SK-N-SH treated with all-trans-retinoic acid at 6 μM for 48 hours (cell line): ENCODE data around the gene WDR37.

Source experiments
- ATAC-seq: fragments of 200-7000 bp; cut with Tn5 transposase; 3 replicates; pipeline ENCODE4 v1.9.1; 2020; ENCODE audit warnings: mild to moderate bottlenecking, moderate library complexity
- ARNTL ChIP-seq: fragments of 450-650 bp; formaldehyde crosslinking; IDR thresholded peaks from 2 replicates; pipeline ENCODE4 v1.5.0; 2020; ENCODE audit warnings: low read depth, mild to moderate bottlenecking, moderate library complexity, borderline replicate concordance
- BACH2 ChIP-seq: fragments of 250-450 bp; sonication (Bioruptor Pico); IDR thresholded peaks from 2 replicates; pipeline ENCODE4 v1.9.0; 2021; ENCODE audit warnings: mild to moderate bottlenecking, borderline replicate concordance
- CREB5 ChIP-seq: fragments of 250-450 bp; sonication (Bioruptor Pico); IDR thresholded peaks from 2 replicates; pipeline ENCODE4 v1.5.1; 2020; ENCODE audit warnings: low read depth, mild to moderate bottlenecking, moderate library complexity
- CSDC2 ChIP-seq: fragments of 250-450 bp; sonication (Bioruptor Pico); IDR thresholded peaks from 2 replicates; pipeline ENCODE4 v1.5.0; 2020; ENCODE audit warnings: mild to moderate bottlenecking, moderate library complexity
- CSRNP3 ChIP-seq: fragments of 250-450 bp; sonication (Bioruptor Pico); IDR thresholded peaks from 2 replicates; pipeline ENCODE4 v1.5.1; 2021; ENCODE audit warnings: mild to moderate bottlenecking, moderate library complexity
- ESRRG ChIP-seq: fragments of 250-450 bp; sonication (Bioruptor Pico); IDR thresholded peaks from 2 replicates; pipeline ENCODE4 v1.6.1; 2021; ENCODE audit warnings: mild to moderate bottlenecking
- GLIS3 ChIP-seq: fragments of 250-450 bp; sonication (Bioruptor Pico); IDR thresholded peaks from 2 replicates; pipeline ENCODE4 v1.5.0; 2020; ENCODE audit warnings: mild to moderate bottlenecking, moderate library complexity
- ISL1 ChIP-seq: fragments of 250-450 bp; sonication (Bioruptor Pico); IDR thresholded peaks from 2 replicates; pipeline ENCODE4 v2.1.2; 2022; ENCODE audit warnings: mild to moderate bottlenecking, moderate library complexity
- OSR1 ChIP-seq: fragments of 250-450 bp; sonication (Bioruptor Pico); IDR thresholded peaks from 2 replicates; pipeline ENCODE4 v1.8.0; 2022; ENCODE audit warnings: moderate library complexity, mild to moderate bottlenecking, inconsistent platforms
- POU6F1 ChIP-seq: fragments of 250-450 bp; sonication (Bioruptor Pico); IDR thresholded peaks from 2 replicates; pipeline ENCODE4 v1.8.0; 2021; ENCODE audit warnings: low read depth, mild to moderate bottlenecking, moderate library complexity, borderline replicate concordance
- PPARA ChIP-seq: fragments of 250-450 bp; sonication (Bioruptor Pico); IDR thresholded peaks from 2 replicates; pipeline ENCODE4 v1.5.0; 2020; ENCODE audit warnings: mild to moderate bottlenecking, borderline replicate concordance
- RARB ChIP-seq: fragments of 250-450 bp; sonication (Bioruptor Pico); IDR thresholded peaks from 2 replicates; pipeline ENCODE4 v1.8.0; 2021; ENCODE audit warnings: mild to moderate bottlenecking, moderate library complexity
- SNAI2 ChIP-seq: fragments of 250-450 bp; sonication (Bioruptor Pico); IDR thresholded peaks from 2 replicates; pipeline ENCODE4 v1.5.0; 2020; ENCODE audit warnings: mild to moderate bottlenecking, moderate library complexity
- TCF4 ChIP-seq: fragments of 250-450 bp; sonication (Bioruptor Pico); IDR thresholded peaks from 2 replicates; pipeline ENCODE4 v1.8.0; 2021; ENCODE audit warnings: mild to moderate bottlenecking, moderate library complexity, borderline replicate concordance
- TOX ChIP-seq: fragments of 250-450 bp; sonication (Bioruptor Pico); IDR thresholded peaks from 2 replicates; pipeline ENCODE4 v1.8.0; 2021; ENCODE audit warnings: mild to moderate bottlenecking, moderate library complexity, borderline replicate concordance
- ZC3H10 ChIP-seq: fragments of 250-450 bp; sonication (Bioruptor Pico); IDR thresholded peaks from 2 replicates; pipeline ENCODE4 v1.5.1; 2021; ENCODE audit warnings: mild to moderate bottlenecking, moderate library complexity
- ZFP3 ChIP-seq: fragments of 250-450 bp; sonication (Bioruptor Pico); IDR thresholded peaks from 2 replicates; pipeline ENCODE4 v1.5.0; 2020; ENCODE audit warnings: mild to moderate bottlenecking, moderate library complexity
- ZFP30 ChIP-seq: fragments of 450-650 bp; formaldehyde crosslinking; IDR thresholded peaks from 2 replicates; pipeline ENCODE4 v1.5.0; 2022; ENCODE audit warnings: mild to moderate bottlenecking, moderate library complexity
- ZNF565 ChIP-seq: fragments of 450-650 bp; formaldehyde crosslinking; conservative IDR thresholded peaks from 2 replicates; pipeline ENCODE4 v1.5.0; 2020; ENCODE audit warnings: low read depth, mild to moderate bottlenecking, moderate library complexity
- ZNF70 ChIP-seq: fragments of 450-650 bp; formaldehyde crosslinking; IDR thresholded peaks from 2 replicates; pipeline ENCODE4 v1.5.0; 2020; ENCODE audit warnings: mild to moderate bottlenecking, moderate library complexity
- ZNF8 ChIP-seq: fragments of 450-650 bp; formaldehyde crosslinking; IDR thresholded peaks from 2 replicates; pipeline ENCODE4 v1.5.0; 2020; ENCODE audit warnings: mild to moderate bottlenecking, moderate library complexity
- TF ChIP-seq, protein P1 (sequence below): fragments of 250-450 bp; sonication (Bioruptor Pico); IDR thresholded peaks from 2 replicates; pipeline ENCODE4 v1.5.0; 2020; ENCODE audit warnings: mild to moderate bottlenecking, moderate library complexity

The WDR37 gene

GRCh38 chr10:1122349-1122748 is 66.2 kb downstream of the WDR37 start:
- TF ChIP-seq ZFP3 (CRISPR knock-in tag) (no peak), ZNF70 (no peak), RARB (no peak), ISL1 (no peak), GLIS3 (CRISPR knock-in tag) (no peak), POU6F1 (CRISPR knock-in tag) (no peak), ZFP30 (CRISPR knock-in tag) (no peak), TCF4 (CRISPR knock-in tag) (no peak), ZNF565 (CRISPR knock-in tag) (no peak), OSR1 (CRISPR knock-in tag) (no peak), ZC3H10 (CRISPR knock-in tag) (no peak), PPARA (CRISPR knock-in tag) (no peak), ZNF8 (CRISPR knock-in tag) (no peak), BACH2 (CRISPR knock-in tag) (no peak), ARNTL (CRISPR knock-in tag) (no peak), ESRRG (CRISPR knock-in tag) (no peak)
- no peak for ATAC-seq

DNA sequence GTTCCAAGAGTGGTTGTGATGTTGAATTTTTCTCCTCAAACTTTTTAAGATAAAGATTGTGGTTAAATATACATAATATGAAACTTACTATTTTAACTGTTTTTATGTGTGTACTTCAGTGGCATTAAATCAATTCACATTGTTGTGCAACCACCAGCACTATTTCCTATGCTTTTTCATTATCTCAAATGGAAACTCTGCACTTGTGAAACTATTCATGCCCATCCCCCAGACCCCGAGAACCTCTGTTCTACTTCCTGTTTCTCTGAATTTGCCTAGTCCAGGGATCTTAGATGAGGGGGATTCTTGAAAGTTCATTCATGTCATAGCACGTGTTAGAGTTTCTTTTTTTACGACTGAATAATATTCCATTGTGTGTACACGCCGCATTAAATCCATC is 67.0 kb downstream of the WDR37 start:
- no peak for TF ChIP-seq ZC3H10 (CRISPR knock-in tag)
- no peak for TF ChIP-seq ZNF70
- no peak for TF ChIP-seq ZFP30 (CRISPR knock-in tag)
- TF ChIP-seq CREB5 (CRISPR knock-in tag): no peak
- no peak for TF ChIP-seq POU6F1 (CRISPR knock-in tag)
- TF ChIP-seq OSR1 (CRISPR knock-in tag): no peak
- TF ChIP-seq ZFP3 (CRISPR knock-in tag): no peak
- no peak for TF ChIP-seq SNAI2 (CRISPR knock-in tag)
- TF ChIP-seq ZNF8 (CRISPR knock-in tag): no peak
- no peak for TF ChIP-seq PPARA (CRISPR knock-in tag)
- TF ChIP-seq, all 23 proteins: peak for 0
- no peak for ATAC-seq

GRCh38 chr10:1123972-1124371 is 67.8 kb downstream of the WDR37 start:
- TF ChIP-seq PPARA (CRISPR knock-in tag) (no peak), ZFP3 (CRISPR knock-in tag) (no peak), ZFP30 (CRISPR knock-in tag) (no peak), OSR1 (CRISPR knock-in tag) (no peak), ZC3H10 (CRISPR knock-in tag) (no peak), ZNF70 (no peak), CSDC2 (no peak), ARNTL (CRISPR knock-in tag) (no peak), RARB (no peak), SNAI2 (CRISPR knock-in tag) (no peak), GLIS3 (CRISPR knock-in tag) (no peak), ZNF565 (CRISPR knock-in tag) (no peak), ISL1 (no peak), BACH2 (CRISPR knock-in tag) (no peak), TOX (CRISPR knock-in tag) (no peak)
- no peak for ATAC-seq

DNA sequence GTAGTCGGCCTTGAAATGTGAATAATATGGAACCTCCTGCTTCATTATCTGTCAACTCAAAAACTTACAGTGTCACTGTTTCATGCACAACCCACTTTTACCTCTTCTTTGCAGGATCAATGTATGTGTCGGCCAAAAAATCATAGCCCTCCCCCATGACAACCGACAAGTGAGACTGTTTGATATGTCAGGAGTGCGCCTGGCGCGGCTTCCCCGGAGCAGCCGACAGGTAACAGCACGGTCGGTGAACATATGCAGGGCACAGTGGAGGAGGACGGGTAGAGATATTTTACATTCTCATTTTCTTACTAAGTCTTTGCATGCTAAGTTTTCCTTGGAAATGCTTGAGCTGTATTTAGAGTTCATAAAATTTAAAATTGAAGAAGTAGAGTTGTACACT is 68.6 kb downstream of the WDR37 start:
- ATAC-seq: no peak
- TF ChIP-seq GLIS3 (CRISPR knock-in tag) (no peak), TCF4 (CRISPR knock-in tag) (no peak), ZNF70 (no peak), TOX (CRISPR knock-in tag) (no peak), RARB (no peak), BACH2 (CRISPR knock-in tag) (no peak), ZNF565 (CRISPR knock-in tag) (no peak), OSR1 (CRISPR knock-in tag) (no peak), ZFP30 (CRISPR knock-in tag) (no peak), CSDC2 (no peak), PPARA (CRISPR knock-in tag) (no peak), ZNF8 (CRISPR knock-in tag) (no peak), ZFP3 (CRISPR knock-in tag) (no peak), ESRRG (CRISPR knock-in tag) (no peak), POU6F1 (CRISPR knock-in tag) (no peak), CSRNP3 (CRISPR knock-in tag) (no peak)
- TF ChIP-seq, protein P1, sequence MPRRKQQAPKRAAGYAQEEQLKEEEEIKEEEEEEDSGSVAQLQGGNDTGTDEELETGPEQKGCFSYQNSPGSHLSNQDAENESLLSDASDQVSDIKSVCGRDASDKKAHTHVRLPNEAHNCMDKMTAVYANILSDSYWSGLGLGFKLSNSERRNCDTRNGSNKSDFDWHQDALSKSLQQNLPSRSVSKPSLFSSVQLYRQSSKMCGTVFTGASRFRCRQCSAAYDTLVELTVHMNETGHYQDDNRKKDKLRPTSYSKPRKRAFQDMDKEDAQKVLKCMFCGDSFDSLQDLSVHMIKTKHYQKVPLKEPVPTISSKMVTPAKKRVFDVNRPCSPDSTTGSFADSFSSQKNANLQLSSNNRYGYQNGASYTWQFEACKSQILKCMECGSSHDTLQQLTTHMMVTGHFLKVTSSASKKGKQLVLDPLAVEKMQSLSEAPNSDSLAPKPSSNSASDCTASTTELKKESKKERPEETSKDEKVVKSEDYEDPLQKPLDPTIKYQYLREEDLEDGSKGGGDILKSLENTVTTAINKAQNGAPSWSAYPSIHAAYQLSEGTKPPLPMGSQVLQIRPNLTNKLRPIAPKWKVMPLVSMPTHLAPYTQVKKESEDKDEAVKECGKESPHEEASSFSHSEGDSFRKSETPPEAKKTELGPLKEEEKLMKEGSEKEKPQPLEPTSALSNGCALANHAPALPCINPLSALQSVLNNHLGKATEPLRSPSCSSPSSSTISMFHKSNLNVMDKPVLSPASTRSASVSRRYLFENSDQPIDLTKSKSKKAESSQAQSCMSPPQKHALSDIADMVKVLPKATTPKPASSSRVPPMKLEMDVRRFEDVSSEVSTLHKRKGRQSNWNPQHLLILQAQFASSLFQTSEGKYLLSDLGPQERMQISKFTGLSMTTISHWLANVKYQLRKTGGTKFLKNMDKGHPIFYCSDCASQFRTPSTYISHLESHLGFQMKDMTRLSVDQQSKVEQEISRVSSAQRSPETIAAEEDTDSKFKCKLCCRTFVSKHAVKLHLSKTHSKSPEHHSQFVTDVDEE: no peak
